Measurements from ENCODE around the gene SKOR2.

SKOR2 gene

DNA sequence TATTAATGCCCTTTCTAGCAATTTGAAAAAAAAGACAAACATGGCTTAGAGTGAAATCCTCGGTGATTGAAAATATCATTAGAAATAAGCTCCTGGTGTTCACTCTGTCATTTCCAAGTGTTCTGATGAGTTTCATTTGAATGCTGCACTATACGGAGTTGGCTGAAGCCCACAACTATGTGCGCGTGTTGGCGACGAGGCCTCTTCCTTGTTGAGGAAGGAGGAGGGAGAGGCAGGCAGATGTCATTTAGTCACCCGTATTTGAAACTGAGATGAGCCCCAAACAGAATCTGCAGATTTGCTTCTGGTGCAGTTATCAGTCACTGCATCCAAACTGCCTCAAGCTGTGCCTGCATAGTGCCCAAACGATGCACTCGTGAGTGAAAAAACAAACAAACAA, 23.5 kb upstream of the SKOR2 start:
- Histone ChIP-seq H3K27me3 (ENCODE audit: insufficient read depth, poor library complexity, severe bottlenecking) (peaks cover 15% of the 10 kb centered on the region), H3K27ac (replicated peaks) (no peak overlapping the region), H3K4me3 (replicated peaks; ENCODE audit: insufficient read depth, low read length) (no peak overlapping the region)
- TF ChIP-seq GABPA (IDR thresholded peaks at IDR 0.05; ENCODE audit: low read depth) (no peak), POLR2AphosphoS5 (IDR thresholded peaks at IDR 0.05; ENCODE audit: low read depth) (no peak), SPI1 (IDR thresholded peaks at IDR 0.05; ENCODE audit: borderline replicate concordance, low read depth) (no peak)
- TF ChIP-seq, protein P1, sequence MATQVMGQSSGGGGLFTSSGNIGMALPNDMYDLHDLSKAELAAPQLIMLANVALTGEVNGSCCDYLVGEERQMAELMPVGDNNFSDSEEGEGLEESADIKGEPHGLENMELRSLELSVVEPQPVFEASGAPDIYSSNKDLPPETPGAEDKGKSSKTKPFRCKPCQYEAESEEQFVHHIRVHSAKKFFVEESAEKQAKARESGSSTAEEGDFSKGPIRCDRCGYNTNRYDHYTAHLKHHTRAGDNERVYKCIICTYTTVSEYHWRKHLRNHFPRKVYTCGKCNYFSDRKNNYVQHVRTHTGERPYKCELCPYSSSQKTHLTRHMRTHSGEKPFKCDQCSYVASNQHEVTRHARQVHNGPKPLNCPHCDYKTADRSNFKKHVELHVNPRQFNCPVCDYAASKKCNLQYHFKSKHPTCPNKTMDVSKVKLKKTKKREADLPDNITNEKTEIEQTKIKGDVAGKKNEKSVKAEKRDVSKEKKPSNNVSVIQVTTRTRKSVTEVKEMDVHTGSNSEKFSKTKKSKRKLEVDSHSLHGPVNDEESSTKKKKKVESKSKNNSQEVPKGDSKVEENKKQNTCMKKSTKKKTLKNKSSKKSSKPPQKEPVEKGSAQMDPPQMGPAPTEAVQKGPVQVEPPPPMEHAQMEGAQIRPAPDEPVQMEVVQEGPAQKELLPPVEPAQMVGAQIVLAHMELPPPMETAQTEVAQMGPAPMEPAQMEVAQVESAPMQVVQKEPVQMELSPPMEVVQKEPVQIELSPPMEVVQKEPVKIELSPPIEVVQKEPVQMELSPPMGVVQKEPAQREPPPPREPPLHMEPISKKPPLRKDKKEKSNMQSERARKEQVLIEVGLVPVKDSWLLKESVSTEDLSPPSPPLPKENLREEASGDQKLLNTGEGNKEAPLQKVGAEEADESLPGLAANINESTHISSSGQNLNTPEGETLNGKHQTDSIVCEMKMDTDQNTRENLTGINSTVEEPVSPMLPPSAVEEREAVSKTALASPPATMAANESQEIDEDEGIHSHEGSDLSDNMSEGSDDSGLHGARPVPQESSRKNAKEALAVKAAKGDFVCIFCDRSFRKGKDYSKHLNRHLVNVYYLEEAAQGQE (IDR thresholded peaks at IDR 0.05; ENCODE audit: insufficient replicate concordance, low read depth), result no peak
- TF ChIP-seq, protein P2, sequence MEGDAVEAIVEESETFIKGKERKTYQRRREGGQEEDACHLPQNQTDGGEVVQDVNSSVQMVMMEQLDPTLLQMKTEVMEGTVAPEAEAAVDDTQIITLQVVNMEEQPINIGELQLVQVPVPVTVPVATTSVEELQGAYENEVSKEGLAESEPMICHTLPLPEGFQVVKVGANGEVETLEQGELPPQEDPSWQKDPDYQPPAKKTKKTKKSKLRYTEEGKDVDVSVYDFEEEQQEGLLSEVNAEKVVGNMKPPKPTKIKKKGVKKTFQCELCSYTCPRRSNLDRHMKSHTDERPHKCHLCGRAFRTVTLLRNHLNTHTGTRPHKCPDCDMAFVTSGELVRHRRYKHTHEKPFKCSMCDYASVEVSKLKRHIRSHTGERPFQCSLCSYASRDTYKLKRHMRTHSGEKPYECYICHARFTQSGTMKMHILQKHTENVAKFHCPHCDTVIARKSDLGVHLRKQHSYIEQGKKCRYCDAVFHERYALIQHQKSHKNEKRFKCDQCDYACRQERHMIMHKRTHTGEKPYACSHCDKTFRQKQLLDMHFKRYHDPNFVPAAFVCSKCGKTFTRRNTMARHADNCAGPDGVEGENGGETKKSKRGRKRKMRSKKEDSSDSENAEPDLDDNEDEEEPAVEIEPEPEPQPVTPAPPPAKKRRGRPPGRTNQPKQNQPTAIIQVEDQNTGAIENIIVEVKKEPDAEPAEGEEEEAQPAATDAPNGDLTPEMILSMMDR (IDR thresholded peaks at IDR 0.05; ENCODE audit: insufficient read depth, low read length), result no peak
- no peak for DNase-seq (ENCODE audit: low read depth in 1 of 2, low spot score in 1 of 2)

DNA sequence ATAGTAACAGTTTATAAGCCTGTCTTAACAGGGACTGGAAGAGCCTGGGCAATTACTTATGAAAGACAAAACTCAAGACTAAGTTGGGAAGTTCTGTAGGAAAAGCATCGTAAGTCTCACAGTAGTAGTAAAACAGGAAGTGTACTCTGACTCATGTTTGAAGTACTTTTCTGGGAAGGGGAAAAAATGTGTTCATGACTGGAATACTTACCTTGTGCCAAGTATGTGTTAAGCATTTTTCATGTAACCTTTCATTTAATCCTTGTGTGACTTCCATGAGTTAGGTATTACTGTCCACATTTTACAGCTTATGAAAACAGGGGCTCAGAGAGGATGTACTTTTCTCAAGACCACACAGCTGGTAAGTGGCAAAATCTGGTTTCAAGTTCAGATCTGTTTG, 13.7 kb upstream of the SKOR2 start:
- peak; percentile 67 for TF ChIP-seq SPI1 (IDR thresholded peaks at IDR 0.05; ENCODE audit: borderline replicate concordance, low read depth)
- no peak for TF ChIP-seq POLR2AphosphoS5 (IDR thresholded peaks at IDR 0.05; ENCODE audit: low read depth)
- H3K27ac ChIP-seq (replicated peaks), result no peak overlapping the region
- H3K27me3 ChIP-seq (ENCODE audit: insufficient read depth, poor library complexity, severe bottlenecking), result peaks cover 62% of the 10 kb centered on the region
- H3K4me3 ChIP-seq (replicated peaks; ENCODE audit: insufficient read depth, low read length), result no peak overlapping the region
- no peak for DNase-seq (ENCODE audit: low read depth in 1 of 2, low spot score in 1 of 2)

DNA sequence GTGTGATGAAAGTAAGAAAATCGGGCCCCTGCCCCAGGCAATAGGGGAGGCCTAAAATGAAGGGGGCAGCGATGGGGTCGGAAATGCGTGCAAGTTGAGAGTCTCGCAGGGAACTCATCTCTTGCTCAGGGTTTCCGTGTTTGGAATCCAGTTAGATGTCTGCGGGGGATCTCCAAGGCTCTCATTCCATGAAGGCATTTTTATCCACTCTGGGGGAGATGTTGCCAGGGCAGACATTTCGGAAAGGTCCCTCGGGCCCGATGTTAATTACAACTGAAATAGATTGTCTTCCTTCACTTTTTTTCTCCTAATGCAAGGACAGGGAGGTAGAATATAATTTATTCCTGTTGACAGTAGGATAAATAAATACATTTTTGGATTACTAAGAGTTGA, 12.8 kb upstream of the SKOR2 start:
- TF ChIP-seq, protein P1 (IDR thresholded peaks at IDR 0.05; ENCODE audit: insufficient replicate concordance, low read depth), result no peak
- TF ChIP-seq SPI1 (IDR thresholded peaks at IDR 0.05; ENCODE audit: borderline replicate concordance, low read depth) (no peak), GABPA (IDR thresholded peaks at IDR 0.05; ENCODE audit: low read depth) (no peak), POLR2AphosphoS5 (IDR thresholded peaks at IDR 0.05; ENCODE audit: low read depth) (no peak)
- TF ChIP-seq, protein P2 (IDR thresholded peaks at IDR 0.05; ENCODE audit: insufficient read depth, low read length), result no peak
- Histone ChIP-seq H3K27ac (replicated peaks) (no peak overlapping the region), H3K27me3 (ENCODE audit: insufficient read depth, poor library complexity, severe bottlenecking) (peaks cover 62% of the 10 kb centered on the region), H3K4me3 (replicated peaks; ENCODE audit: insufficient read depth, low read length) (no peak overlapping the region)
- no peak for DNase-seq (ENCODE audit: low read depth in 1 of 2, low spot score in 1 of 2)

DNA sequence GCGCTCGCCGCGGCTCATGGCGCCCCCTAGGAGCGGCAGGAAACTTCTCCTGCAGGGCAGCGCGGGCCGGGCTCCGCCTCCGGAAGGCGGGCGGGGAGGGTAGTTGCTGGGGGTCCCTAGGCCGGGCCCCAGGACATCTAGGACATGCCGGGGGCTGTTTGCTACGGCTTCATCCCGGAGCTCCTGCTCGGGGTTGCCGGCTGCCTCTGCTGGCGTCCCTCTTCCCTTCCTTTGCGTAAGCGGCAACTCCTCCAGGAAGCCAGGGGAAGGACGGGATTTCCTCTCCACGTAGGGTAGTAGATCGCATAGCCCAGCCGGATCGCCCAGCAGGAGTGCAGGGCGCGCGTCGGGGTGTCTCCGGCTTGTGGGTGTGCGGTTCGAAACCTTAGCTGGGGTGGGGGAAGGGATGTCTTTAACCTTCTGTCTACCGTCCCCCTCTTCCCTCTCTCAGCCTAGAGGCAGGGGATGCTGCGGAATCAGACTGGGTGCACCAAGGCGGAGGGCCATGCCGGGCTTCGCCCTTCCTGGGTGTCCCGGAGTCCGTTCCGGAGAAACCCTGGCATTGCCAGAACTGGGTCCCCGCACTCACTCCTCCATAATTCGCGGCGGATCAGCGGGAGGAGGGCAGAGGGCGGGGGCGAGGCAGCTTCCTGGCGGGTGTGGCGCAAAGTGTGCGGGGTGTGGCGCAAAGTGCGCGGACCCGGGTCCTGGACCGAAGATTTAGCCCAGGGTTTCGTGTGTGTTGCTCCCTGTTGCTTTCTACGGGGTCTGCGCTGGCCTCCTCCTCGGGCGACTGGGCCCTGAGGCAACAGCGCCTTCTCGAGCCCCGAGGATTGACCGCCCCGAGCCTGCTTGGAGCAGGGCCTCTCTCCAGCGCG, 12.2 kb upstream of the SKOR2 start:
- no peak for DNase-seq (ENCODE audit: low read depth in 1 of 2, low spot score in 1 of 2)
- H3K27ac ChIP-seq (replicated peaks), result no peak overlapping the region
- H3K4me3 ChIP-seq (replicated peaks; ENCODE audit: insufficient read depth, low read length), result no peak overlapping the region
- H3K27me3 ChIP-seq (ENCODE audit: insufficient read depth, poor library complexity, severe bottlenecking), result peaks cover 64% of the 10 kb centered on the region
- TF ChIP-seq GABPA (IDR thresholded peaks at IDR 0.05; ENCODE audit: low read depth), result no peak
- TF ChIP-seq, protein P2 (IDR thresholded peaks at IDR 0.05; ENCODE audit: insufficient read depth, low read length), result no peak
- no peak for TF ChIP-seq SPI1 (IDR thresholded peaks at IDR 0.05; ENCODE audit: borderline replicate concordance, low read depth)
- TF ChIP-seq, protein P1 (IDR thresholded peaks at IDR 0.05; ENCODE audit: insufficient replicate concordance, low read depth), result no peak
- TF ChIP-seq POLR2AphosphoS5 (IDR thresholded peaks at IDR 0.05; ENCODE audit: low read depth), result no peak

Measured in HL-60 (cell line).